ENCODE measurements around the gene IGFLR1. TPM values are rescaled to one million over a fixed set of nuclear protein-coding genes. Genes with fewer than 3 reads are reported as not detected.

Gene IGFLR1
- 1 to 10 TPM in 4 of 6 experiments, under 1 TPM in 2; 0.76 to 2.8 (median 1.4) TPM for total RNA-seq (2021; fragmentation: NEBNext Ultra II Directional; extraction: Animal tissue kit (Norgen Biotek cat#: 25700))
- long read RNA-seq: 0 reads

GRCh38 chr19:35742121-35742724 lies at the start of gene IGFLR1:
IGFLR1 (minus strand) TSS chr19:35742452; CDS start chr19:35741180, 1,272 bp downstream.
- no peaks in the 10 kb centered on the region for H3K9me3 Mint-ChIP-seq
- no peak for TF ChIP-seq CTCF (IDR thresholded peaks at IDR 0.05)
- H3K27ac Mint-ChIP-seq: no peak within 1 kb of the TSS
- peaks cover 13% of the 10 kb centered on the region for H3K36me3 Mint-ChIP-seq (ENCODE audit: low read depth)
- H3K27me3 Mint-ChIP-seq (ENCODE audit: insufficient read depth): peaks cover 9% of the 10 kb centered on the region
- H3K4me3 Mint-ChIP-seq: no peak within 1 kb of the TSS
- DNase-seq: no peak
- peaks cover 39% of the 10 kb centered on the region for H3K4me1 Mint-ChIP-seq (ENCODE audit: low read depth)

GRCh38 chr19:35791814-35792279 lies 49.6 kb upstream of the IGFLR1 start:
- no peaks in the 10 kb centered on the region for H3K36me3 Mint-ChIP-seq (ENCODE audit: low read depth)

GRCh38 chr19:35790981-35791813 lies 48.9 kb upstream of the IGFLR1 start:
- Mint-ChIP-seq H3K4me3 (no peak overlapping the region), H3K27ac (no peak overlapping the region), H3K4me1 (ENCODE audit: low read depth) (no peaks in the 10 kb centered on the region), H3K9me3 (no peaks in the 10 kb centered on the region), H3K27me3 (ENCODE audit: insufficient read depth) (peaks cover 8% of the 10 kb centered on the region), H3K36me3 (ENCODE audit: low read depth) (no peaks in the 10 kb centered on the region)
- DNase-seq: no peak
- peak; percentile 48 for TF ChIP-seq CTCF (IDR thresholded peaks at IDR 0.05)

More at GRCh38 chr19:35791814-35792279, 49.6 kb upstream of the IGFLR1 start:
- Mint-ChIP-seq H3K4me1 (ENCODE audit: low read depth) (no peaks in the 10 kb centered on the region), H3K4me3 (no peak overlapping the region), H3K27ac (no peak overlapping the region), H3K9me3 (no peaks in the 10 kb centered on the region), H3K27me3 (ENCODE audit: insufficient read depth) (peaks cover 13% of the 10 kb centered on the region)
- DNase-seq: no peak
- TF ChIP-seq CTCF (IDR thresholded peaks at IDR 0.05): no peak

GRCh38 chr19:35789978-35790944 lies 48.0 kb upstream of the IGFLR1 start:
- no peaks in the 10 kb centered on the region for H3K36me3 Mint-ChIP-seq (ENCODE audit: low read depth)
- H3K4me1 Mint-ChIP-seq (ENCODE audit: low read depth): no peaks in the 10 kb centered on the region
- H3K9me3 Mint-ChIP-seq: no peaks in the 10 kb centered on the region
- H3K27me3 Mint-ChIP-seq (ENCODE audit: insufficient read depth): peaks cover 5% of the 10 kb centered on the region
- no peak overlapping the region for H3K27ac Mint-ChIP-seq
- DNase-seq: no peak
- TF ChIP-seq CTCF (IDR thresholded peaks at IDR 0.05): no peak
- no peak overlapping the region for H3K4me3 Mint-ChIP-seq
